ENCODE results near the gene COG5.

Gene COG5

GRCh38 chr7:107196834-107197610, 366.7 kb downstream of the COG5 start:
- no peak for DNase-seq (ENCODE audit: low read depth in 2 of 3, low spot score in 1 of 3)

- no peak for DNase-seq (ENCODE audit: low read depth in 2 of 3, low spot score in 1 of 3)
Measured at GRCh38 chr7:107194052-107194451, 369.7 kb downstream of the COG5 start.

GRCh38 chr7:107190090-107190489, 373.6 kb downstream of the COG5 start:
- no peak for DNase-seq (ENCODE audit: low read depth in 2 of 3, low spot score in 1 of 3)

- DNase-seq (ENCODE audit: low read depth in 2 of 3, low spot score in 1 of 3): no peak
Measured at GRCh38 chr7:107187774-107188173, 375.9 kb downstream of the COG5 start.

DNA sequence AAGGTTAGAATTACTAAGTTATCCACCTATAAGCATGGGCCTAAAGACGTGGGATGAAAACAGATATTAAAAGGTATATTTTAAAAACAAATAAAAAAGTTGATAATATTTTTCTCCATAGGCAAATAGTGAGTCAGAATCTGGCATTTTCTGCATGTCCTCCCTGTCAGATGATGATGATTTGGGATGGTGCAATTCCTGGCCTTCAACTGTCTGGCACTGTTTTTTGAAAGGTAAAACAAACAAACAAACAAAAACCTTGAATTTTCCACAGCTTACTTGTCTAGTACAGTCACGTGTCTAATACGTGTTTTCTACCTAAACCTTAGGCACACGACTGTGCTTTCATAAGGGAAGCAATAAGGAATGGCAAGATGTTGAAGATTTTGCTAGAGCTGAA, 377.5 kb downstream of the COG5 start:
- DNase-seq (ENCODE audit: low read depth in 2 of 3, low spot score in 1 of 3): no peak

DNA sequence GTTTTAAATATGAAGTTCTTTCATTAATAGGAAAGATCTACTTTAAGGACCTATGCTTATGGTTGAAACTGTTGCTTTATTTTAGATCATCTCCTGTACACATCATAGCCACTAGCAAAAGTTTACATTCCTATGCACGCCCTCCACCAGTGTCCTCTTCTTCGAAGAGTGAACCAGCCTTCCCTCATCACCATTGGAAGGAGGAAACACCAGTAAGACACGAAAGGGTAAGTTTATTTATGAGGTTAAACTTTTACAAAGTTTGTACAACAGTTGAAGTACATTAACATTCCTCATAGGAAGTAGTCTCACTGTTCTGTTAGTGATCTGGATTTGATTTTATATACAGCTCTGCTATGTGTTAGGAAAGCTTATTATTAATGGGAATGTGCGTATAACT, 378.0 kb downstream of the COG5 start:
- no peak for DNase-seq (ENCODE audit: low read depth in 2 of 3, low spot score in 1 of 3)

DNA sequence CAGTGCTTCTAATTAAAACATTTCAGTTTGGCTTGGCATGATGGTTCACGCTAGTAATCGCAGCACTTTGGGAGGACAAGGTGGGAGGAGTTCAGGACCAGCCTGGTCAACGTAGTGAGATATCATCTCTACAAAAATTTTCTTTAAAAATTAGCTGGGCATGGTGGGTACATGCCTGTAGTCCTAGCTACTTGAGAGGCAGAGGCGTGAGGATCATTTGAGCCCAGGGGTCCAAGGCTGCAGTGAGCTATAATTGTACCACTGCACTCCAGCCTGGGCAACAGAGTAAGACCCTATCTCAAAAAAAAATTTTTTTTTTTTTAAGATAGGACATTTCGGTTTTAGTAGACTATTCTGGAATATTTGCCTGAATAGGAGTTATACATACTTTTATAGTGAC, 382.5 kb downstream of the COG5 start:
- no peak for DNase-seq (ENCODE audit: low read depth in 2 of 3, low spot score in 1 of 3)

GRCh38 chr7:107180378-107180777, 383.3 kb downstream of the COG5 start:
- DNase-seq (ENCODE audit: low read depth in 2 of 3, low spot score in 1 of 3): peak; percentile 44 to 48 (median 45)

GRCh38 chr7:107179326-107180164, 384.2 kb downstream of the COG5 start:
- DNase-seq (ENCODE audit: low read depth in 2 of 3, low spot score in 1 of 3): no peak

DNA sequence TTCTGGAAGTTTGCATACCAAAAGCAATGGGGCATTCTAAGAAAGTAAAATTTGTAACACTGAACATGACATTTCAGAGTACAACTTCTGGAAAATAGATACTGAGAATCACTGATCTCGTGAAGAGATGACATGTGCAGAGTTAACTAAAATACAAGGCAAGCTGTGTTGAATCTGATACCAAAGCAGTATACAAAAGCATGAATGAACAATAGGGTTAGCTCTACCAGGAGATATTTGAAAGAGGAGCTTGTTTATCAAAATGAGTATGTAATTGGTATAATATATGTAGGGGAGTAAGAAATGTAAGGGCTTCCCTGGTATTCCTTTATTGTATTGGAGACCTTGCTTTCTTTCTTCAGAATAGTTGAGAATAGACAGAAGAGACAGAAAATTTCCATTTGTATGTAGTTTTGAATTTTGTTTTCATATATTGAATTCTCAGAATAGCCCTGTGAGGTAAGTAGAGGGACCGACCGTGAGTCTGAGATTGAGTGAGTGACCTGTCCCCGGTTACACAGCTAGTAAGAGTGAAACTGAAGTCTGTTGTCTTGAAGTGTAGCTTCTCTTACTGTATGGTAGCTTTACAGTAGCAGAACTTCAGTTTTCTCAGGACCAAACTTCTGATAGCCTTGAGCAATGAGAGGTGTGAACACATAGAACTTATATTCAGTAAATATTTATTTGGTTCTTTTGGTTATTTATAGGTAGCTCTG, 389.9 kb downstream of the COG5 start:
- no peak for DNase-seq (ENCODE audit: low read depth in 2 of 3, low spot score in 1 of 3)

GRCh38 chr7:107173191-107173590, 390.5 kb downstream of the COG5 start:
- DNase-seq (ENCODE audit: low read depth in 2 of 3, low spot score in 1 of 3): no peak

DNA sequence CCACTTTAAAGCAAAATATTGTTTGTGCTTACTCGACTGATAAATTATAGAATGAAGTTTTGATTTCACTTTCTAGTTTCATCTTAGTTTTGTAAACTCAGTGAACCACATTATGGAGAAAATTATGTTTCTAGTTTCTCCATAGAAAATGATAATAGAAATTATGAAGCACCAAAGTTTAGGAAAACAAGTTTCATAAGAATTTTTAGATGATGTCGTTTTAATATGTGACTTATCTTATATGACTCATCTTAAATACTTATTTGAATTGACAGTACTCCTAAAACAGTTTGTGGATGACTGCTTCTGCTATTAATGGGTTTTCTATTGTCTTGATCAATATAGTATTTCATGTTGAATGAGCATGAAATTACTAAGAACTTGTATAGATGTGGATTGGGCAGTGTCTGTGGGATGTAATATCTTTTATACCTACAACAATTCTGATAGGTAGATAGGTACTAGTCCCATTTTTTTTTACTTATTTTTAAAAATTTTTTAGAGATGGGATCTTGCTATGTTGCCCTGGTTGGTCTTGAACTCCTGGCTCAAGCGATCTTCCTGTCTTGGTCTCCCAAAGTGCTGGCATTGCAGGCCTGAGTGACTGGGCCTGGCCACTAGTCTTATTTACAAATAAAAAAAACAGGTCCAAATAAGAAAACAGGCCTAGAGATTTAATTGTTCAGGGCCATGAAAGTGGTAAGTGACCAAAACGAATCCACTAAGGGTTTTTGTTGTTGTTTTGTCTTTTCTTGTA, 391.3 kb downstream of the COG5 start:
- DNase-seq (ENCODE audit: low read depth in 2 of 3, low spot score in 1 of 3): no peak

DNA sequence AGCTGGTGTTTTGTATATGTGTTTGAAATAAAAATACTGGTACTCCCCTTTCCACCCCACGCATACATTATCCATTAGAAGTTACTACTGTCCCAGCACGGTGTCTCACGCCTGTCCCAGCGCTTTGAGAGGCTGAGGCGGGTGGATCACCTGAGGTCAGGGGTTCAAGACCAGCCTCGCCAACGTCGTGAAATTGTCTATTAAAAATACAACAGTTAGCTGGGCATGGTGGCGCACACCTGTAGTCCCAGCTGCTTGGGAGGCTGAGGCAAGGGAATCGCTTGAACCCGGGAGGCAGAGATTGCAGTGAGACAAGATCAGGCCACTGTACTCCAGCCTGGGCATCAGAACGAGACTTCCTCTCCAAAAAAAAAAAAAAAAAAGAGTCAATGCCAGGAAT, 392.2 kb downstream of the COG5 start:
- DNase-seq (ENCODE audit: low read depth in 2 of 3, low spot score in 1 of 3): no peak

- no peak for DNase-seq (ENCODE audit: low read depth in 2 of 3, low spot score in 1 of 3)
Measured at GRCh38 chr7:107170051-107170915, 393.4 kb downstream of the COG5 start.

- DNase-seq (ENCODE audit: low read depth in 2 of 3, low spot score in 1 of 3): peak; percentile 84 to 88 (median 85)
Measured at GRCh38 chr7:107169120-107170050, 394.3 kb downstream of the COG5 start.

DNA sequence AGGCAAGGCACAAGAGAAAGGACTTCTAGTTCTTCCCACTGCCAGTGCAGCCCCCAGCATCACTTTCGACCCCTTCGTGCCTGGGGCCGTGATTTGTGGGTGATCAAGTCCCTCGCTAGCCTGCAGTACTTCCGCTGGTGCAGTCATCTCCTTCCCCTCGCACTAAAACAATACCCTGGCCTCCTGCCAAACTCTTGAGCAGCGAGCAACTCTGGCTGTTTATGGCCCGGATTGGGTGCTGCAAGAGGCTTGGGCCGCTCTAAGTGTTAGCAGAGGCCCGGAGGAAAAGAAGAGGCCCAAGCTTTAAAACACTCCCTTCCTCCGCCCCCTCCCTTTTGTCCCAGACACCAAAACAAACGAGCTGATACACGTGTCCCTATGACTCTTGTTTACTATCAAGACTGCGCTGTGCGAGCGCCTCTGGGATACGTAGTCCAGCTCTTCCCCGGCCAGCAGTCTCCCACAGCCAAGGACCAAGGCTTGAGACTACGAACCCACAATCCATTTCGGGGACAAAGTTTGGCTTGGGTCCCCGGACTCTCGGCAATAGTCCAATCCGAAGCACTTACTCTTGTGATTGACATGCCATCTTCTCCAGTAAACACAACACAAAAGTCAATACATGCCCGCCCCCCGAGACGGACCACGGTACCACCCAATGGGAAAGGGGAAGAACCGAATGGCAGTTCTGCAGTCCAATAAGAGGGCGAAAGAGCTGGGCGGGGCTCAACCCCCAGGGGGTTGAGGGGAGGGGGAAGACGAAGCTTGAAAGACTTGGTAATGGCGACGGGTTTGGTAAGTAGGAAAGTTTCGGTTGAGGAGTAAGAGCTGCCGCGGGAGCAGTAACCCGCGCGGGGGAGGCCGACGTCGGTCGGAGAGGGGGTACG, 395.2 kb downstream of the COG5 start, which contains the start of gene HBP1:
Gene HBP1, plus strand, starts transcription at position 771 of the 887 bp plus-strand sequence. CDS start 10,891 bp downstream, outside the sequence.
- DNase-seq (ENCODE audit: low read depth in 2 of 3, low spot score in 1 of 3): peak; percentile 95 to 98 (median 97)

GRCh38 chr7:107167483-107168232, 396.1 kb downstream of the COG5 start:
- DNase-seq (ENCODE audit: low read depth in 2 of 3, low spot score in 1 of 3): peak; percentile 9 to 50 (median 47)
